ENCODE data around the gene ENOX1.

ENOX1 gene

DNA sequence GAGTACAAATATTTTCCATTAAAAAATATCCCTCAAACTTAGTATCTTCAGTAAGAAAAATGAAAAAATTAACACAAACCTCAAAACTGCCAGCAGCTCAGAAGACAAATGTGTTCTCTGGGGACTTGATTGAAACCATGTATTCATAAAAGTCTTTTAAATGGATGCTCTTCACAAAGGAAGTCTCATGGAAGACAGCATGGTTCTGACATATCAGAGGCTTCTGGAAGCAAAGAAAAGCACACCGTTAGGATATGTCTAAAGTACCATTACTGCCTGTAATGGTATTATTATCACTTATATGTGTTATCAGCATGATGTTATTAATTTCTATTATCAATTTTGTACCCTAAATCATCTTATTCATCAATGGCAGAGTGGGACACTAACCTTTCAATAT lies 302.8 kb downstream of the ENOX1 start:
- POLR2A ChIA-PET, result no interaction called here
- no peak for TF ChIP-seq ZBTB20 (tag by site-specific recombination; IDR thresholded peaks at IDR 0.05)
- TF ChIP-seq ZNF10 (tag by site-specific recombination; IDR thresholded peaks at IDR 0.05), result no peak
- TF ChIP-seq ZNF335 (tag by site-specific recombination; conservative IDR thresholded peaks at IDR 0.05), result no peak
- TF ChIP-seq ZBTB44 (tag by site-specific recombination; IDR thresholded peaks at IDR 0.05), result no peak
- TF ChIP-seq ZNF776 (tag by site-specific recombination; IDR thresholded peaks at IDR 0.05; ENCODE audit: borderline replicate concordance), result no peak
- TF ChIP-seq KLF17 (tag by site-specific recombination; IDR thresholded peaks at IDR 0.05), result no peak
- TF ChIP-seq ZNF239 (tag by site-specific recombination; IDR thresholded peaks at IDR 0.05), result no peak
- TF ChIP-seq ZNF266 (tag by site-specific recombination; IDR thresholded peaks at IDR 0.05; ENCODE audit: low read depth), result no peak
- no peak for TF ChIP-seq ZNF223 (tag by site-specific recombination; IDR thresholded peaks at IDR 0.05)
- no peak for TF ChIP-seq ZNF24 (tag by site-specific recombination; IDR thresholded peaks at IDR 0.05)
- TF ChIP-seq ZNF837 (tag by site-specific recombination; IDR thresholded peaks at IDR 0.05), result no peak
- TF ChIP-seq SCRT1 (tag by site-specific recombination; IDR thresholded peaks at IDR 0.05; ENCODE audit: borderline replicate concordance), result no peak
- TF ChIP-seq KLF1 (tag by site-specific recombination; IDR thresholded peaks at IDR 0.05), result no peak
- TF ChIP-seq, protein P1, sequence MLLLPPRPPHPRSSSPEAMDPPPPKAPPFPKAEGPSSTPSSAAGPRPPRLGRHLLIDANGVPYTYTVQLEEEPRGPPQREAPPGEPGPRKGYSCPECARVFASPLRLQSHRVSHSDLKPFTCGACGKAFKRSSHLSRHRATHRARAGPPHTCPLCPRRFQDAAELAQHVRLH (tag by site-specific recombination; IDR thresholded peaks at IDR 0.05), result no peak
- TF ChIP-seq, protein P2, sequence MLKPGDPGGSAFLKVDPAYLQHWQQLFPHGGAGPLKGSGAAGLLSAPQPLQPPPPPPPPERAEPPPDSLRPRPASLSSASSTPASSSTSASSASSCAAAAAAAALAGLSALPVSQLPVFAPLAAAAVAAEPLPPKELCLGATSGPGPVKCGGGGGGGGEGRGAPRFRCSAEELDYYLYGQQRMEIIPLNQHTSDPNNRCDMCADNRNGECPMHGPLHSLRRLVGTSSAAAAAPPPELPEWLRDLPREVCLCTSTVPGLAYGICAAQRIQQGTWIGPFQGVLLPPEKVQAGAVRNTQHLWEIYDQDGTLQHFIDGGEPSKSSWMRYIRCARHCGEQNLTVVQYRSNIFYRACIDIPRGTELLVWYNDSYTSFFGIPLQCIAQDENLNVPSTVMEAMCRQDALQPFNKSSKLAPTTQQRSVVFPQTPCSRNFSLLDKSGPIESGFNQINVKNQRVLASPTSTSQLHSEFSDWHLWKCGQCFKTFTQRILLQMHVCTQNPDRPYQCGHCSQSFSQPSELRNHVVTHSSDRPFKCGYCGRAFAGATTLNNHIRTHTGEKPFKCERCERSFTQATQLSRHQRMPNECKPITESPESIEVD (tag by site-specific recombination; IDR thresholded peaks at IDR 0.05), result no peak

DNA sequence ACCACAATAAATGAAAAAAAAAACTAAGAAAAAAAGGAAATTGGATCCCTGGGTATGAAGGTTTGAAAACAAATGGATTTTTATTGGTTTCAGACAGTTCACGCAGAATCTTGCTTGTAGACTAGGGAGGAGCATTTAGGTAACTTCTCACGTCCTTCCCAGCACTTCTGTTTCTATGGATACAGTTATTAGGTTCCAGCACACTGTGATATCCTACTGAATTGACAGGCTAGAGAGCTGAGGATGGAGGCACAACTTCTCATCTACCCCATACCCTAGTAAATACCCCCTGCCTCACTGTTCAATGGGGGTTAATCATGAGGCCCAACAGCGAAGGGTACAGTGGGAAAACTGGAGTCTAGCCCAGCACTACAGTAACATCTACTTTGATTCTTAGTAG lies 304.1 kb downstream of the ENOX1 start:
- ChIA-PET CTCF (no interaction called here), POLR2A (no interaction called here)
- Histone ChIP-seq H3K4me1 (ENCODE audit: control insufficient read depth, insufficient read depth, low read length) (no peaks in the 10 kb centered on the region), H3K9me3 (ENCODE audit: control insufficient read depth, insufficient read depth, low read depth, low read length) (no peaks in the 10 kb centered on the region), H3K36me3 (ENCODE audit: control insufficient read depth in 2 of 2, insufficient read depth in 1 of 2, low read length in 2 of 2) (no peaks in the 10 kb centered on the region), H3K27ac (ENCODE audit: extremely low read depth, low read depth, low read length) (no peak overlapping the region), H3K4me3 (ENCODE audit: low read depth, low read length) (no peak overlapping the region)
- TF ChIP-seq, protein P3, sequence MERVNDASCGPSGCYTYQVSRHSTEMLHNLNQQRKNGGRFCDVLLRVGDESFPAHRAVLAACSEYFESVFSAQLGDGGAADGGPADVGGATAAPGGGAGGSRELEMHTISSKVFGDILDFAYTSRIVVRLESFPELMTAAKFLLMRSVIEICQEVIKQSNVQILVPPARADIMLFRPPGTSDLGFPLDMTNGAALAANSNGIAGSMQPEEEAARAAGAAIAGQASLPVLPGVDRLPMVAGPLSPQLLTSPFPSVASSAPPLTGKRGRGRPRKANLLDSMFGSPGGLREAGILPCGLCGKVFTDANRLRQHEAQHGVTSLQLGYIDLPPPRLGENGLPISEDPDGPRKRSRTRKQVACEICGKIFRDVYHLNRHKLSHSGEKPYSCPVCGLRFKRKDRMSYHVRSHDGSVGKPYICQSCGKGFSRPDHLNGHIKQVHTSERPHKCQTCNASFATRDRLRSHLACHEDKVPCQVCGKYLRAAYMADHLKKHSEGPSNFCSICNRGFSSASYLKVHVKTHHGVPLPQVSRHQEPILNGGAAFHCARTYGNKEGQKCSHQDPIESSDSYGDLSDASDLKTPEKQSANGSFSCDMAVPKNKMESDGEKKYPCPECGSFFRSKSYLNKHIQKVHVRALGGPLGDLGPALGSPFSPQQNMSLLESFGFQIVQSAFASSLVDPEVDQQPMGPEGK (tag by site-specific recombination; IDR thresholded peaks at IDR 0.05), result no peak
- TF ChIP-seq ZNF302 (tag by site-specific recombination; IDR thresholded peaks at IDR 0.05; ENCODE audit: low read depth), result no peak

More for the DNA sequence above, 302.8 kb downstream of the ENOX1 start:
- Histone ChIP-seq H3K9me3 (ENCODE audit: control insufficient read depth, insufficient read depth, low read depth, low read length) (no peaks in the 10 kb centered on the region), H3K27ac (ENCODE audit: extremely low read depth, low read depth, low read length) (no peak overlapping the region), H3K4me3 (ENCODE audit: low read depth, low read length) (no peak overlapping the region), H3K36me3 (ENCODE audit: control insufficient read depth in 2 of 2, insufficient read depth in 1 of 2, low read length in 2 of 2) (no peaks in the 10 kb centered on the region), H3K4me1 (ENCODE audit: control insufficient read depth, insufficient read depth, low read length) (no peaks in the 10 kb centered on the region)
- CTCF ChIA-PET, result no interaction called here

All from HEK293 (cell line).